Prostate gland (tissue), 2 donors: Measurements from ENCODE around the gene KRT34.

Source experiments
- CTCF ChIP-seq, 4 experiments: fragments of 200-600 bp in 2 of 4; fragments of 450-650 bp in 2 of 4; sonication (generic) in 2 of 4; IDR thresholded peaks; 1 replicate in 3 of 4; 2 replicates in 1 of 4; pipeline ENCODE4 v1.5.1; 2016 to 2019; ENCODE audit warnings: antibody characterized with exemption in 4 of 4, mild to moderate bottlenecking in 2 of 4, moderate library complexity in 2 of 4
- POLR2A ChIP-seq: fragments of 450-650 bp; IDR thresholded peaks from one replicate; pipeline ENCODE4 v1.6.1; 2016; ENCODE audit warnings: antibody characterized with exemption, mild to moderate bottlenecking
- POLR2AphosphoS5 ChIP-seq: sonication (generic); formaldehyde crosslinking; IDR thresholded peaks from one replicate; pipeline ENCODE4 v1.6.1; 2017; ENCODE audit warnings: antibody characterized with exemption

GRCh38 chr17:41391535-41391934 is 9.4 kb upstream of the KRT34 start:
- TF ChIP-seq CTCF (IDR thresholded peaks at IDR 0.05), result no peak
- TF ChIP-seq POLR2AphosphoS5, result no peak
- TF ChIP-seq POLR2A, result no peak
